Esophagus squamous epithelium (tissue), 5 donors: Measurements from ENCODE around the gene RADIL. TPM values are rescaled to one million over a fixed set of nuclear protein-coding genes. Genes with fewer than 3 reads are reported as not detected.

Experiments used
- DNase-seq: peaks from one replicate; lab custom pipeline; 2025; lab: John Stamatoyannopoulos, UW
- H3K27ac ChIP-seq, 4 donors: fragments of 200-600 bp; sonication (generic); one replicate each; pipeline ENCODE4 v1.5.1; 2016 to 2019; ENCODE audit warnings: mild to moderate bottlenecking in 1 of 4
- H3K27me3 ChIP-seq, 4 donors: fragments of 200-600 bp; sonication (generic); 1 replicate in 3 of 4; 2 replicates in 1 of 4; pipeline versions ENCODE4 v1.5.1 to v1.6.0; 2017 to 2021; ENCODE audit warnings: antibody characterized with exemption in 1 of 4
- H3K36me3 ChIP-seq, 3 donors: fragments of 200-600 bp; sonication (generic); one replicate each; pipeline ENCODE4 v1.5.1; 2016 to 2019
- H3K4me1 ChIP-seq, 3 donors: fragments of 200-600 bp; sonication (generic); one replicate each; pipeline ENCODE4 v1.5.1; 2017 to 2019
- H3K4me3 ChIP-seq, 4 donors: fragments of 200-600 bp; sonication (generic); 1 replicate in 3 of 4; 2 replicates in 1 of 4; pipeline ENCODE4 v1.5.1; 2016 to 2019; ENCODE audit warnings: mild to moderate bottlenecking in 2 of 4, moderate library complexity in 1 of 4
- H3K9me3 ChIP-seq, 3 donors: fragments of 200-600 bp; sonication (generic); one replicate each; pipeline ENCODE4 v1.5.1; 2016 to 2019
- POLR2A ChIP-seq, 4 donors: fragments of 450-650 bp; IDR thresholded peaks; one replicate each; pipeline ENCODE4 v1.6.1; 2017; ENCODE audit warnings: antibody characterized with exemption in 4 of 4, mild to moderate bottlenecking in 4 of 4, moderate library complexity in 3 of 4
- WGBS, 2 donors: methylation state at CpG; one replicate each; pipeline ENCODE4 v1.1.5; 2018; 5-methylcytosine and 5-hydroxymethylcytosine counted together
- intact Hi-C: fragments of 100-400 bp; cut with DNase I; formaldehyde crosslinking; loops from one replicate; pipeline ENCODE4 v1.15.0; 2022
- total RNA-seq, 4 donors: library from RNA; depleted of rRNA; stranded (reverse); fragments of >200 nt; gene quantifications; one replicate each; pipeline ENCODE4 v1.1.0, GENCODE V29; 2016
- TF ChIP-seq, protein P1 (sequence below), 6 experiments: fragments of 450-650 bp in 4 of 6; fragments of 200-600 bp in 2 of 6; sonication (generic) in 2 of 6; IDR thresholded peaks; one replicate each; pipeline ENCODE4 v1.5.1; 2016 to 2019; ENCODE audit warnings: antibody characterized with exemption in 6 of 6, mild to moderate bottlenecking in 4 of 6, moderate library complexity in 4 of 6
- donor health status: DM: yes; HTN: yes; CAD: no.

The RADIL gene
- total RNA-seq, 4 donors from 2014 or later: 0.35 to 3.1 (median 1.8) TPM; not detected in 1

DNA sequence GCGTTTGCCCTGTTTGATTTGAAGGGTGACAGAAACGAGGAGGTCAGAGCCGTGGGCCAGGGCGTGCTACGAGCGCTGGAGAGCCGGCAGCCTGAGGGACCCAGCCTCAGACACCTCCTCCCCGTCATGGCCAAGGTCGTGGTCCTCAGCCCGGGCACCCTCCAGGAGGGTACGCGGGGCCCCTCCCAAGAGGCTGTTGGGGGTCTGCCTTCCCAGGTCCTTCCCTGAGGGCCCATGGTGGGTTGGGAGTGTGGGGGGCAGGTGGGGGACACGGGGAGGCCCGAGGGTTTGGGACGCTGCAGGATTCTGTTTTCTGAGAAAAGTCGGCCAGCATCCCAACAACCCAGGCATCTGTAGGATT is 100.2 kb downstream of the RADIL start:
- 80 to 96% methylated on average over 4 to 5 of the region's 16 CpGs for WGBS, 2 donors
- TF ChIP-seq POLR2A (IDR thresholded peaks at IDR 0.05): no peak
- TF ChIP-seq, protein P1, sequence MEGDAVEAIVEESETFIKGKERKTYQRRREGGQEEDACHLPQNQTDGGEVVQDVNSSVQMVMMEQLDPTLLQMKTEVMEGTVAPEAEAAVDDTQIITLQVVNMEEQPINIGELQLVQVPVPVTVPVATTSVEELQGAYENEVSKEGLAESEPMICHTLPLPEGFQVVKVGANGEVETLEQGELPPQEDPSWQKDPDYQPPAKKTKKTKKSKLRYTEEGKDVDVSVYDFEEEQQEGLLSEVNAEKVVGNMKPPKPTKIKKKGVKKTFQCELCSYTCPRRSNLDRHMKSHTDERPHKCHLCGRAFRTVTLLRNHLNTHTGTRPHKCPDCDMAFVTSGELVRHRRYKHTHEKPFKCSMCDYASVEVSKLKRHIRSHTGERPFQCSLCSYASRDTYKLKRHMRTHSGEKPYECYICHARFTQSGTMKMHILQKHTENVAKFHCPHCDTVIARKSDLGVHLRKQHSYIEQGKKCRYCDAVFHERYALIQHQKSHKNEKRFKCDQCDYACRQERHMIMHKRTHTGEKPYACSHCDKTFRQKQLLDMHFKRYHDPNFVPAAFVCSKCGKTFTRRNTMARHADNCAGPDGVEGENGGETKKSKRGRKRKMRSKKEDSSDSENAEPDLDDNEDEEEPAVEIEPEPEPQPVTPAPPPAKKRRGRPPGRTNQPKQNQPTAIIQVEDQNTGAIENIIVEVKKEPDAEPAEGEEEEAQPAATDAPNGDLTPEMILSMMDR (IDR thresholded peaks at IDR 0.05): no peak
- peaks cover 46 to 87% (median 61%) of the 10 kb centered on the region in 3 donors for H3K36me3 ChIP-seq

DNA sequence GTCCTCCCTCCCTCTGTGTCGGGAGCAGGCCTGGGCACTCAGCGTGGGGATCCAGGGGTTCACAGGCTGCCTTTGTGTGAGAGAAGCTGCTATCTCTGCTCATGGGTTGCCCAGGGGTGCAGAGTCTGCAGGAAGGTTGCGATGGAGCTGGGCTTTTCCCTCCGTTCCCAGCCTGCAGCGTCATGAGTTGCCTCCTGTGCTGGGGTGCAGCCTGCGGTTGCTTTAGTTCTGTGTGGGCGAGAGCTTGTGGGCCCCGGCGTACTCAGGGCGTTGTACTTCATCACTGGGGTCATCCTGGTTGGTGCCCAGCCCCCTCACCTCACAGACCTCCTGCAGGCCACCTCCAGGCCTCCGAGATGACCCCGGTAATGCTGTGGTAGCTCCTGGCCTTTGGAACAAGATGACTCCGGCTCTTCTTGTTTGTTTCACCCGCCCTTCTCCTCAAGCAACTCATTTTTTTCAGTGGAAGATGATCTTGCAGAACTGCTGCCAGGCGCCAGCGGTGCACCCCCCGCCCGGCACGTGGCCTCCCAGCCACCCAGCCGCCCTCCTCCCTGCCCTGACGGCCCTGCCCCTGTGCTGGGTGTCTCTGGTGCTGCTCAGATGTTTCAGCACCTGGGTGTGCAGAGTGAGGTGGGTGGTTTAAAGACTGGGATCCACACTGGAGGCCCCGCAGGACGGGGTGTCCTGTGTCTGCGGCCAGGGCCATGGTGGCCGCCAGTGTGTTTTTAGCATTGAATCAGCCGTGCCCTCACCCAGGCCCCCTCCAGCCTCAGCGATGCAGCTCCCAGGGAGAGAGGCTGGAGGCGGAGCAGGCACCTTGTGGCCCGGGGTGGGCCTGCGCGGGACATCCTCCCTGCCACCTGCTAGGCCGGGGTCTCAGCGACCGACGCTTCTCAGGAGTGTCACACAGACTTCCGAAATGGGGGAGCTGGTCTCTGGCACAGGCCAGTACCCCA is 100.9 kb downstream of the RADIL start:
- DNase-seq: no peak

More for the DNA sequence above, 100.2 kb downstream of the RADIL start:
- no peaks in the 10 kb centered on the region for H3K27me3 ChIP-seq
- no peak overlapping the region for H3K27ac ChIP-seq
- no peaks in the 10 kb centered on the region for H3K9me3 ChIP-seq
- DNase-seq: no peak
- no peak overlapping the region for H3K4me3 ChIP-seq
- H3K4me1 ChIP-seq: peaks cover 0 to 6% (median 0%) of the 10 kb centered on the region in 3 donors
- intact Hi-C loops: no loop called here

DNA sequence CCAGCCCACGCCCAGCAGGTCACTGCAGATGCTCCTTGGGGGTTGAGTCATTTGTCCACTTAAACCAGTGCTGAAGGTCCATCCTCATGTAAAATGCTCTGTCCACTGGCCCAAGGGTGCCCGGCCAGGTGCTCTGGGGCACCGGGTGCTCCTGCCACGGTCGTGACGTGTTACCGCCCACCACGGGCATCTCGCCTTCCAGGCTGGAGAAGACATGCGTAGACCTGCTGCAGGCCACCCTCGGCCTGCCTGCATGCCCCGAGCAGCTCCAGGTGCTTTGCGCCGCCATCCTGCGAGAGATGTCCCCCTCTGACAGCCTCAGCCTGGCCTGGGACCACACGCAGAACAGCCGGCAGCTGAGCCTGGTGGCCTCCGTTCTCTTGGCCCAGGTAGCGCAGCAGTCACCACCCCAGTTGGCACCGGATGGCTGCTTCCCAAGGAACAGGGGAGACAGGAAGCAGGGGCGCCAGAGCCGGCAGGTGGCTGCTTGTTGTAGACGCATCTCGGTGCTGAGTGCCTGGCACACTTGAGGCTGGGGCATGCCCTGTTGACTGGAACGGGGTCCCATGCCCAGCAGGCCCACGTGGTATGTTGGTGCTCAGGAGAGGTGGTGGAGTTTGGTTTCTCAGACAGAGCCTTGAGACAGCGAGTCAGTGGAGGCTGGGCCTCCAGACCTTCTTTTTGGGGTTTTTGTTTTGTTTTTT is 102.0 kb downstream of the RADIL start:
- H3K36me3 ChIP-seq: peaks cover 33 to 70% (median 46%) of the 10 kb centered on the region in 3 donors
- TF ChIP-seq, protein P1 (IDR thresholded peaks at IDR 0.05): no peak
- TF ChIP-seq POLR2A (IDR thresholded peaks at IDR 0.05): no peak
- no peak overlapping the region for H3K27ac ChIP-seq
- no peaks in the 10 kb centered on the region for H3K9me3 ChIP-seq
- H3K4me1 ChIP-seq: peaks cover 6 to 24% (median 10%) of the 10 kb centered on the region in 3 donors
- DNase-seq: no peak
- no peaks in the 10 kb centered on the region for H3K27me3 ChIP-seq
- WGBS, 2 donors: 65 to 83% methylated on average over 7 to 11 of the region's 27 CpGs
- intact Hi-C loops: no loop called here
- no peak overlapping the region for H3K4me3 ChIP-seq

More for the DNA sequence above, 100.9 kb downstream of the RADIL start:
- Histone ChIP-seq H3K4me3 (no peak overlapping the region), H3K36me3 (peaks cover 41 to 80% (median 54%) of the 10 kb centered on the region in 3 donors), H3K27me3 (no peaks in the 10 kb centered on the region), H3K4me1 (peaks cover 0 to 13% (median 3%) of the 10 kb centered on the region in 3 donors), H3K27ac (no peak overlapping the region), H3K9me3 (no peaks in the 10 kb centered on the region)
- no peak for TF ChIP-seq POLR2A (IDR thresholded peaks at IDR 0.05)
- TF ChIP-seq, protein P1 (IDR thresholded peaks at IDR 0.05): no peak
- WGBS, 2 donors: 88 to 89% methylated on average over 5 to 11 of the region's 36 CpGs
- intact Hi-C loops: no loop called here

DNA sequence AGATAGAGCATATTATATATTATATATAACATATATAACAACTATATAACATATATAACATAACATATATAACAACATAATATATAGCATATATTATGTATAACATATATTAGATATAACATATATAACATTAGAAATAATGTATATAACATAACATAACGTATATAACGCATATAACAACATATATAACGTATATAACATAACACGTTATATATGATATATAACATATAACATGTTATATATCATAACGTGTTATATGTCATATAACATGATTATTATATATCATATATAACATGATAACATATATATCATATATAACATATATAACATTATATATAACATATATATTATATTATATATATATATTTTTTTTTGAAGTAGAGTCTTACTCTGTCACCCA is 104.4 kb downstream of the RADIL start:
- Histone ChIP-seq H3K27ac (no peak overlapping the region), H3K4me3 (no peak overlapping the region), H3K4me1 (peaks cover 13 to 38% (median 19%) of the 10 kb centered on the region in 3 donors), H3K36me3 (peaks cover 23 to 46% (median 29%) of the 10 kb centered on the region in 3 donors), H3K27me3 (no peaks in the 10 kb centered on the region), H3K9me3 (no peaks in the 10 kb centered on the region)
- 95 to 98% methylated on average over 5 of the region's 5 CpGs for WGBS, 2 donors
- DNase-seq: no peak
- intact Hi-C loops: no loop called here
- TF ChIP-seq POLR2A (IDR thresholded peaks at IDR 0.05): no peak
- TF ChIP-seq, protein P1 (IDR thresholded peaks at IDR 0.05): no peak
